Measurements from ENCODE around the gene MGAT4B.

Gene MGAT4B

GRCh38 chr5:179762079-179762780 is 44.4 kb downstream of the MGAT4B start:
- peak; percentile 75 for DNase-seq
- in situ Hi-C loops (cut with MboI; ENCODE audit: low pct_unique_long_range_greater_than_20kb, low sequenced_read_pairs) = no loop called here

- peak; percentile 23 for DNase-seq
- in situ Hi-C loops (cut with MboI; ENCODE audit: low pct_unique_long_range_greater_than_20kb, low sequenced_read_pairs) = no loop called here
Observed at GRCh38 chr5:179759581-179760551, 46.8 kb downstream of the MGAT4B start.

- no peak for DNase-seq
- in situ Hi-C loops (cut with MboI; ENCODE audit: low pct_unique_long_range_greater_than_20kb, low sequenced_read_pairs) = no loop called here
Observed at GRCh38 chr5:179758955-179759354, 47.7 kb downstream of the MGAT4B start.

GRCh38 chr5:179755022-179755421 is 51.6 kb downstream of the MGAT4B start:
- in situ Hi-C loops (cut with MboI; ENCODE audit: low pct_unique_long_range_greater_than_20kb, low sequenced_read_pairs) = no loop called here
- no peak for DNase-seq

- DNase-seq = no peak
- in situ Hi-C loops (cut with MboI; ENCODE audit: low pct_unique_long_range_greater_than_20kb, low sequenced_read_pairs) = no loop called here
Observed at GRCh38 chr5:179753971-179754370, 52.7 kb downstream of the MGAT4B start.

GRCh38 chr5:179749857-179750508 is 56.7 kb downstream of the MGAT4B start:
- in situ Hi-C loops (cut with MboI; ENCODE audit: low pct_unique_long_range_greater_than_20kb, low sequenced_read_pairs) = no loop called here
- DNase-seq = no peak

GRCh38 chr5:179747811-179748210 is 58.9 kb downstream of the MGAT4B start:
- in situ Hi-C loops (cut with MboI; ENCODE audit: low pct_unique_long_range_greater_than_20kb, low sequenced_read_pairs) = no loop called here
- no peak for DNase-seq

All from KBM-7 (cell line).